SK-N-SH treated with all-trans-retinoic acid at 6 μM for 48 hours (cell line): ENCODE results near the gene HOXA4.

Experiments used
- ARNTL ChIP-seq: fragments of 450-650 bp; formaldehyde crosslinking; IDR thresholded peaks from 2 replicates; pipeline ENCODE4 v1.5.0; 2020; ENCODE audit warnings: low read depth, mild to moderate bottlenecking, moderate library complexity, borderline replicate concordance
- CSDC2 ChIP-seq: fragments of 250-450 bp; sonication (Bioruptor Pico); IDR thresholded peaks from 2 replicates; pipeline ENCODE4 v1.5.0; 2020; ENCODE audit warnings: mild to moderate bottlenecking, moderate library complexity
- PPARA ChIP-seq: fragments of 250-450 bp; sonication (Bioruptor Pico); IDR thresholded peaks from 2 replicates; pipeline ENCODE4 v1.5.0; 2020; ENCODE audit warnings: mild to moderate bottlenecking, borderline replicate concordance
- RARB ChIP-seq: fragments of 250-450 bp; sonication (Bioruptor Pico); IDR thresholded peaks from 2 replicates; pipeline ENCODE4 v1.8.0; 2021; ENCODE audit warnings: mild to moderate bottlenecking, moderate library complexity
- TCF4 ChIP-seq: fragments of 250-450 bp; sonication (Bioruptor Pico); IDR thresholded peaks from 2 replicates; pipeline ENCODE4 v1.8.0; 2021; ENCODE audit warnings: mild to moderate bottlenecking, moderate library complexity, borderline replicate concordance
- TOX ChIP-seq: fragments of 250-450 bp; sonication (Bioruptor Pico); IDR thresholded peaks from 2 replicates; pipeline ENCODE4 v1.8.0; 2021; ENCODE audit warnings: mild to moderate bottlenecking, moderate library complexity, borderline replicate concordance
- ZFP3 ChIP-seq: fragments of 250-450 bp; sonication (Bioruptor Pico); IDR thresholded peaks from 2 replicates; pipeline ENCODE4 v1.5.0; 2020; ENCODE audit warnings: mild to moderate bottlenecking, moderate library complexity
- ZNF70 ChIP-seq: fragments of 450-650 bp; formaldehyde crosslinking; IDR thresholded peaks from 2 replicates; pipeline ENCODE4 v1.5.0; 2020; ENCODE audit warnings: mild to moderate bottlenecking, moderate library complexity
- ZNF8 ChIP-seq: fragments of 450-650 bp; formaldehyde crosslinking; IDR thresholded peaks from 2 replicates; pipeline ENCODE4 v1.5.0; 2020; ENCODE audit warnings: mild to moderate bottlenecking, moderate library complexity
- TF ChIP-seq, protein P1 (sequence below): fragments of 250-450 bp; sonication (Bioruptor Pico); IDR thresholded peaks from 2 replicates; pipeline ENCODE4 v1.5.0; 2020; ENCODE audit warnings: mild to moderate bottlenecking, moderate library complexity
- TF ChIP-seq, protein P2 (sequence below): fragments of 250-450 bp; sonication (Bioruptor Pico); IDR thresholded peaks from 2 replicates; pipeline ENCODE4 v1.8.0; 2020; ENCODE audit warnings: mild to moderate bottlenecking, moderate library complexity, borderline replicate concordance
- TF ChIP-seq, protein P3 (sequence below): fragments of 250-450 bp; sonication (Bioruptor Pico); IDR thresholded peaks from 2 replicates; pipeline ENCODE4 v1.5.1; 2021; ENCODE audit warnings: mild to moderate bottlenecking, moderate library complexity
- TF ChIP-seq, protein P4 (sequence below): fragments of 250-450 bp; sonication (Bioruptor Pico); IDR thresholded peaks from 2 replicates; pipeline ENCODE4 v1.8.0; 2021; ENCODE audit warnings: low read depth, mild to moderate bottlenecking, moderate library complexity, borderline replicate concordance

DNA sequence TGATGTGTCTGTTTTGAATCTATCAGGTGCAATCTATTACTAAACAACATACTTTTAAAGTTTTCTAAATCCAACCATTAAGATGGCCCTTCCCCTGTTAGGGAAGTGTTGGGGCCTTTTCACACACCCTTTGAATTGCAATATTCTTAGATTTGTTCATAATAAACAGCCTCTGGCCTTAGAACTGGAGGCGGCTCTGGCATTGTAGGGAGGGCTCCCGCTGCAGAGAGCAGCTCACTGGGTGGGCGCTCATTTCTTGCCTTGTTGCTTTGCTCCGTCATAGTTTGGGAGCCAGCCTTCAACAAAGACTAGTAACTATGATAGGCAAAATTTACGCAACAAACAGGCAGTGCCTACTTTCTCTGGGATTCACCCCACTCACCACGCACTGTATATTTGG is 47.8 kb upstream of the HOXA4 start:
- TF ChIP-seq, protein P1, sequence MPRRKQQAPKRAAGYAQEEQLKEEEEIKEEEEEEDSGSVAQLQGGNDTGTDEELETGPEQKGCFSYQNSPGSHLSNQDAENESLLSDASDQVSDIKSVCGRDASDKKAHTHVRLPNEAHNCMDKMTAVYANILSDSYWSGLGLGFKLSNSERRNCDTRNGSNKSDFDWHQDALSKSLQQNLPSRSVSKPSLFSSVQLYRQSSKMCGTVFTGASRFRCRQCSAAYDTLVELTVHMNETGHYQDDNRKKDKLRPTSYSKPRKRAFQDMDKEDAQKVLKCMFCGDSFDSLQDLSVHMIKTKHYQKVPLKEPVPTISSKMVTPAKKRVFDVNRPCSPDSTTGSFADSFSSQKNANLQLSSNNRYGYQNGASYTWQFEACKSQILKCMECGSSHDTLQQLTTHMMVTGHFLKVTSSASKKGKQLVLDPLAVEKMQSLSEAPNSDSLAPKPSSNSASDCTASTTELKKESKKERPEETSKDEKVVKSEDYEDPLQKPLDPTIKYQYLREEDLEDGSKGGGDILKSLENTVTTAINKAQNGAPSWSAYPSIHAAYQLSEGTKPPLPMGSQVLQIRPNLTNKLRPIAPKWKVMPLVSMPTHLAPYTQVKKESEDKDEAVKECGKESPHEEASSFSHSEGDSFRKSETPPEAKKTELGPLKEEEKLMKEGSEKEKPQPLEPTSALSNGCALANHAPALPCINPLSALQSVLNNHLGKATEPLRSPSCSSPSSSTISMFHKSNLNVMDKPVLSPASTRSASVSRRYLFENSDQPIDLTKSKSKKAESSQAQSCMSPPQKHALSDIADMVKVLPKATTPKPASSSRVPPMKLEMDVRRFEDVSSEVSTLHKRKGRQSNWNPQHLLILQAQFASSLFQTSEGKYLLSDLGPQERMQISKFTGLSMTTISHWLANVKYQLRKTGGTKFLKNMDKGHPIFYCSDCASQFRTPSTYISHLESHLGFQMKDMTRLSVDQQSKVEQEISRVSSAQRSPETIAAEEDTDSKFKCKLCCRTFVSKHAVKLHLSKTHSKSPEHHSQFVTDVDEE (CRISPR knock-in tag) = no peak
- no peak for TF ChIP-seq ZFP3 (CRISPR knock-in tag)
- TF ChIP-seq, protein P2, sequence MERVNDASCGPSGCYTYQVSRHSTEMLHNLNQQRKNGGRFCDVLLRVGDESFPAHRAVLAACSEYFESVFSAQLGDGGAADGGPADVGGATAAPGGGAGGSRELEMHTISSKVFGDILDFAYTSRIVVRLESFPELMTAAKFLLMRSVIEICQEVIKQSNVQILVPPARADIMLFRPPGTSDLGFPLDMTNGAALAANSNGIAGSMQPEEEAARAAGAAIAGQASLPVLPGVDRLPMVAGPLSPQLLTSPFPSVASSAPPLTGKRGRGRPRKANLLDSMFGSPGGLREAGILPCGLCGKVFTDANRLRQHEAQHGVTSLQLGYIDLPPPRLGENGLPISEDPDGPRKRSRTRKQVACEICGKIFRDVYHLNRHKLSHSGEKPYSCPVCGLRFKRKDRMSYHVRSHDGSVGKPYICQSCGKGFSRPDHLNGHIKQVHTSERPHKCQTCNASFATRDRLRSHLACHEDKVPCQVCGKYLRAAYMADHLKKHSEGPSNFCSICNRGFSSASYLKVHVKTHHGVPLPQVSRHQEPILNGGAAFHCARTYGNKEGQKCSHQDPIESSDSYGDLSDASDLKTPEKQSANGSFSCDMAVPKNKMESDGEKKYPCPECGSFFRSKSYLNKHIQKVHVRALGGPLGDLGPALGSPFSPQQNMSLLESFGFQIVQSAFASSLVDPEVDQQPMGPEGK (CRISPR knock-in tag) = no peak
- TF ChIP-seq RARB (CRISPR knock-in tag) = no peak
- TF ChIP-seq ZNF70 (CRISPR knock-in tag) = no peak
- no peak for TF ChIP-seq CSDC2 (CRISPR knock-in tag)
- no peak for TF ChIP-seq PPARA
- TF ChIP-seq ZNF8 (CRISPR knock-in tag) = no peak
- TF ChIP-seq TCF4 = no peak
- no peak for TF ChIP-seq TOX (CRISPR knock-in tag)
- TF ChIP-seq, protein P3, sequence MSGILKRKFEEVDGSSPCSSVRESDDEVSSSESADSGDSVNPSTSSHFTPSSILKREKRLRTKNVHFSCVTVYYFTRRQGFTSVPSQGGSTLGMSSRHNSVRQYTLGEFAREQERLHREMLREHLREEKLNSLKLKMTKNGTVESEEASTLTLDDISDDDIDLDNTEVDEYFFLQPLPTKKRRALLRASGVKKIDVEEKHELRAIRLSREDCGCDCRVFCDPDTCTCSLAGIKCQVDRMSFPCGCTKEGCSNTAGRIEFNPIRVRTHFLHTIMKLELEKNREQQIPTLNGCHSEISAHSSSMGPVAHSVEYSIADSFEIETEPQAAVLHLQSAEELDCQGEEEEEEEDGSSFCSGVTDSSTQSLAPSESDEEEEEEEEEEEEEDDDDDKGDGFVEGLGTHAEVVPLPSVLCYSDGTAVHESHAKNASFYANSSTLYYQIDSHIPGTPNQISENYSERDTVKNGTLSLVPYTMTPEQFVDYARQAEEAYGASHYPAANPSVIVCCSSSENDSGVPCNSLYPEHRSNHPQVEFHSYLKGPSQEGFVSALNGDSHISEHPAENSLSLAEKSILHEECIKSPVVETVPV (CRISPR knock-in tag) = no peak
- TF ChIP-seq ARNTL = no peak
- TF ChIP-seq, protein P4, sequence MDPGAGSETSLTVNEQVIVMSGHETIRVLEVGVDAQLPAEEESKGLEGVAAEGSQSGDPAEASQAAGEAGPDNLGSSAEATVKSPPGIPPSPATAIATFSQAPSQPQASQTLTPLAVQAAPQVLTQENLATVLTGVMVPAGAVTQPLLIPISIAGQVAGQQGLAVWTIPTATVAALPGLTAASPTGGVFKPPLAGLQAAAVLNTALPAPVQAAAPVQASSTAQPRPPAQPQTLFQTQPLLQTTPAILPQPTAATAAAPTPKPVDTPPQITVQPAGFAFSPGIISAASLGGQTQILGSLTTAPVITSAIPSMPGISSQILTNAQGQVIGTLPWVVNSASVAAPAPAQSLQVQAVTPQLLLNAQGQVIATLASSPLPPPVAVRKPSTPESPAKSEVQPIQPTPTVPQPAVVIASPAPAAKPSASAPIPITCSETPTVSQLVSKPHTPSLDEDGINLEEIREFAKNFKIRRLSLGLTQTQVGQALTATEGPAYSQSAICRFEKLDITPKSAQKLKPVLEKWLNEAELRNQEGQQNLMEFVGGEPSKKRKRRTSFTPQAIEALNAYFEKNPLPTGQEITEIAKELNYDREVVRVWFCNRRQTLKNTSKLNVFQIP (CRISPR knock-in tag) = no peak
